Astrocyte (in vitro differentiated cells and primary cell): ENCODE data around the gene GALNT17. TPM values are rescaled to one million over a fixed set of nuclear protein-coding genes. Genes with fewer than 3 reads are reported as not detected.
"Not testable (repeated sequence)": the region's sequence is repeated elsewhere in the genome, so short reads cannot be mapped to it uniquely, and the experiment has no call there.

ENCODE experiments used
- DNase-seq: peaks from one replicate; pipeline ENCODE4 v3.0.0-alpha.2; 2010; ENCODE audit warnings: low read depth
- FAIRE-seq: peaks from 2 replicates; lab custom pipeline; 2011; peaks lifted over from hg19 to GRCh38; lab: Jason Lieb, UNC
- H2AFZ ChIP-seq: 2 replicates; pipeline ENCODE4 v1.6.0; 2012; ENCODE audit warnings: low read depth, low read length, inconsistent platforms
- H3K27ac ChIP-seq: 2 replicates; pipeline ENCODE4 v1.5.1; 2011; ENCODE audit warnings: low read depth, low read length, inconsistent platforms
- H3K27me3 ChIP-seq: 2 replicates; pipeline ENCODE4 v1.6.0; 2011; ENCODE audit warnings: low read length, inconsistent platforms; ENCODE audit not compliant: insufficient read depth
- H3K36me3 ChIP-seq: 2 replicates; pipeline ENCODE4 v1.5.1; 2011; ENCODE audit warnings: low read length, inconsistent platforms; ENCODE audit not compliant: insufficient read depth
- H3K4me1 ChIP-seq: 2 replicates; pipeline ENCODE4 v1.5.1; 2011; ENCODE audit warnings: low read length, inconsistent platforms; ENCODE audit not compliant: insufficient read depth
- H3K4me2 ChIP-seq: 2 replicates; pipeline ENCODE4 v1.6.0; 2012; ENCODE audit warnings: low read length, inconsistent platforms
- H3K4me3 ChIP-seq: 2 replicates; pipeline ENCODE4 v1.5.1; 2011; ENCODE audit warnings: low read depth, mild to moderate bottlenecking, low read length, inconsistent platforms; ENCODE audit not compliant: insufficient read depth
- H3K79me2 ChIP-seq: 2 replicates; pipeline ENCODE4 v1.6.0; 2012; ENCODE audit warnings: mild to moderate bottlenecking, low read length, inconsistent platforms; ENCODE audit not compliant: insufficient read depth
- H3K9ac ChIP-seq: 2 replicates; pipeline ENCODE4 v1.6.0; 2012; ENCODE audit warnings: mild to moderate bottlenecking, low read length, inconsistent platforms
- H3K9me3 ChIP-seq: 2 replicates; pipeline ENCODE4 v1.5.1; 2012; ENCODE audit warnings: low read depth, mild to moderate bottlenecking, low read length, inconsistent platforms; ENCODE audit not compliant: insufficient read depth
- H4K20me1 ChIP-seq: 2 replicates; pipeline ENCODE4 v1.6.0; 2012; ENCODE audit warnings: low read length, inconsistent platforms; ENCODE audit not compliant: insufficient read depth
- H3K27ac Mint-ChIP-seq: one replicate; pipeline ENCODE4 v1.8.0; 2021; ENCODE audit warnings: mild to moderate bottlenecking, mixed read lengths; ENCODE audit not compliant: unreplicated experiment
- H3K27me3 Mint-ChIP-seq: one replicate; pipeline ENCODE4 v1.8.0; 2021; ENCODE audit warnings: low read depth, mixed read lengths; ENCODE audit not compliant: unreplicated experiment
- H3K36me3 Mint-ChIP-seq: one replicate; pipeline ENCODE4 v1.8.0; 2021; ENCODE audit warnings: low read depth, mixed read lengths; ENCODE audit not compliant: unreplicated experiment
- H3K4me1 Mint-ChIP-seq: one replicate; pipeline ENCODE4 v1.8.0; 2021; ENCODE audit warnings: low read depth, mixed read lengths; ENCODE audit not compliant: unreplicated experiment
- H3K4me3 Mint-ChIP-seq: one replicate; pipeline ENCODE4 v1.8.0; 2021; ENCODE audit warnings: mild to moderate bottlenecking, moderate library complexity, mixed read lengths; ENCODE audit not compliant: unreplicated experiment
- H3K9me3 Mint-ChIP-seq: one replicate; pipeline ENCODE4 v1.8.0; 2021; ENCODE audit warnings: mild to moderate bottlenecking, mixed read lengths; ENCODE audit not compliant: unreplicated experiment
- CTCF ChIP-seq: IDR thresholded peaks from 2 replicates; pipeline ENCODE4 v1.5.1; 2011; ENCODE audit warnings: low read depth, mild to moderate bottlenecking, inconsistent platforms, low read length, moderate library complexity; ENCODE audit not compliant: insufficient read depth
- EZH2 ChIP-seq: IDR thresholded peaks from 2 replicates; pipeline ENCODE4 v1.6.1; 2012; ENCODE audit warnings: mild to moderate bottlenecking, low read length, inconsistent platforms; ENCODE audit not compliant: insufficient read depth
- total RNA-seq: library from RNA; stranded (reverse); gene quantifications from 2 replicates; pipeline ENCODE4 v1.2.1, GENCODE V29; 2021

The GALNT17 gene
- total RNA-seq, 1 donor from 2014 or later: 7.8 TPM

- H3K27me3 ChIP-seq: no peaks in the 10 kb centered on the region
- no peaks in the 10 kb centered on the region for H4K20me1 ChIP-seq
- H3K27ac ChIP-seq: no peak overlapping the region
- H3K4me2 ChIP-seq: peak overlapping the region; percentile 71
- Mint-ChIP-seq H3K27me3 (no peaks in the 10 kb centered on the region), H3K4me3 (no peak overlapping the region), H3K4me1 (no peaks in the 10 kb centered on the region), H3K27ac (no peak overlapping the region), H3K36me3 (no peaks in the 10 kb centered on the region), H3K9me3 (no peaks in the 10 kb centered on the region)
- DNase-seq (peak; percentile 29), FAIRE-seq (no peak)
- no peaks in the 10 kb centered on the region for H3K36me3 ChIP-seq
- H3K79me2 ChIP-seq: no peaks in the 10 kb centered on the region
- H3K9me3 ChIP-seq: no peaks in the 10 kb centered on the region
- peak; percentile 77 for TF ChIP-seq CTCF
- no peak for TF ChIP-seq EZH2
- no peaks in the 10 kb centered on the region for H3K4me1 ChIP-seq
- no peak overlapping the region for H3K4me3 ChIP-seq
- H2AFZ ChIP-seq: peak overlapping the region; percentile 69
- H3K9ac ChIP-seq: no peak overlapping the region
Measured at GRCh38 chr7:71733107-71733870, 601.3 kb downstream of the GALNT17 start.

- no peak overlapping the region for H3K4me3 ChIP-seq
- H2AFZ ChIP-seq: no peak overlapping the region
- FAIRE-seq (no peak), DNase-seq (peak; percentile 22)
- H3K36me3 ChIP-seq: no peaks in the 10 kb centered on the region
- Mint-ChIP-seq H3K27ac (no peak overlapping the region), H3K4me1 (no peaks in the 10 kb centered on the region), H3K9me3 (no peaks in the 10 kb centered on the region), H3K27me3 (no peaks in the 10 kb centered on the region), H3K36me3 (no peaks in the 10 kb centered on the region), H3K4me3 (no peak overlapping the region)
- H3K4me2 ChIP-seq: no peak overlapping the region
- H3K9me3 ChIP-seq: no peaks in the 10 kb centered on the region
- TF ChIP-seq EZH2 (no peak), CTCF (peak; percentile 90)
- no peaks in the 10 kb centered on the region for H3K4me1 ChIP-seq
- H3K79me2 ChIP-seq: no peaks in the 10 kb centered on the region
- no peak overlapping the region for H3K9ac ChIP-seq
- no peak overlapping the region for H3K27ac ChIP-seq
- no peaks in the 10 kb centered on the region for H4K20me1 ChIP-seq
- H3K27me3 ChIP-seq: peaks cover 2% of the 10 kb centered on the region
Measured at GRCh38 chr7:71735961-71736556, 604.1 kb downstream of the GALNT17 start.

GRCh38 chr7:71737931-71738540 is 606.1 kb downstream of the GALNT17 start:
- not testable (repeated sequence) for H3K4me3 ChIP-seq, H3K36me3 ChIP-seq, H2AFZ ChIP-seq, H3K4me1 Mint-ChIP-seq, H3K27me3 Mint-ChIP-seq, H3K9ac ChIP-seq, H4K20me1 ChIP-seq, DNase-seq, H3K27me3 ChIP-seq, H3K4me1 ChIP-seq, H3K9me3 ChIP-seq, H3K27ac Mint-ChIP-seq, H3K4me3 Mint-ChIP-seq, H3K79me2 ChIP-seq, H3K36me3 Mint-ChIP-seq, H3K4me2 ChIP-seq, H3K9me3 Mint-ChIP-seq, H3K27ac ChIP-seq, FAIRE-seq
